KMS-11 (cell line): ENCODE measurements around the gene CCNG1.

Source experiments
- H2AFZ ChIP-seq: fragments of 200-600 bp; sonication (generic); 2 replicates; pipeline ENCODE4 v1.6.1; 2016; ENCODE audit warnings: antibody characterized with exemption, mixed run types, low read depth
- H3K27ac ChIP-seq: fragments of 200-600 bp; sonication (generic); 2 replicates; pipeline ENCODE4 v1.6.1; 2016; ENCODE audit warnings: mild to moderate bottlenecking, mixed run types
- H3K27me3 ChIP-seq: fragments of 200-600 bp; sonication (generic); 2 replicates; pipeline ENCODE4 v1.6.1; 2017; ENCODE audit warnings: mild to moderate bottlenecking, low read depth, mixed run types, moderate library complexity; ENCODE audit not compliant: insufficient read depth
- H3K36me3 ChIP-seq: fragments of 200-600 bp; sonication (generic); 2 replicates; pipeline ENCODE4 v1.6.1; 2017; ENCODE audit warnings: mild to moderate bottlenecking, mixed run types; ENCODE audit not compliant: insufficient read depth
- H3K4me1 ChIP-seq: fragments of 200-600 bp; sonication (generic); 2 replicates; pipeline ENCODE4 v1.6.1; 2016; ENCODE audit warnings: mild to moderate bottlenecking, low read depth, mixed run types; ENCODE audit not compliant: poor library complexity, severe bottlenecking
- H3K4me2 ChIP-seq: fragments of 200-600 bp; sonication (generic); 2 replicates; pipeline ENCODE4 v1.7.0; 2016; ENCODE audit warnings: mild to moderate bottlenecking, mixed run types
- H3K4me3 ChIP-seq: fragments of 200-600 bp; sonication (generic); IDR thresholded peaks from 2 replicates; pipeline ENCODE4 v1.6.1; 2017; ENCODE audit warnings: low read depth, low read length, mixed read lengths; ENCODE audit not compliant: insufficient read depth
- H3K79me2 ChIP-seq: fragments of 200-600 bp; sonication (generic); 2 replicates; pipeline ENCODE4 v1.6.1; 2016; ENCODE audit warnings: low read depth, mixed run types; ENCODE audit not compliant: insufficient read depth
- H3K9ac ChIP-seq: fragments of 200-600 bp; sonication (generic); 2 replicates; pipeline ENCODE4 v1.6.1; 2016; ENCODE audit warnings: mild to moderate bottlenecking, mixed run types
- H4K20me1 ChIP-seq: fragments of 200-600 bp; sonication (generic); 2 replicates; pipeline ENCODE4 v1.6.1; 2016; ENCODE audit warnings: mild to moderate bottlenecking, mixed run types; ENCODE audit not compliant: insufficient read depth
- CTCF ChIP-seq: fragments of 200-600 bp; sonication (generic); conservative IDR thresholded peaks from 2 replicates; pipeline ENCODE4 v1.6.1; 2017; ENCODE audit warnings: low read depth, mild to moderate bottlenecking, antibody characterized with exemption, low read length, moderate library complexity, mixed read lengths

Gene CCNG1

GRCh38 chr5:163478126-163478981 is 41.0 kb downstream of the CCNG1 start:
- no peak overlapping the region for H3K4me2 ChIP-seq
- H4K20me1 ChIP-seq: no peaks in the 10 kb centered on the region
- H3K79me2 ChIP-seq: no peaks in the 10 kb centered on the region
- no peaks in the 10 kb centered on the region for H3K36me3 ChIP-seq
- no peaks in the 10 kb centered on the region for H3K4me1 ChIP-seq
- H3K9ac ChIP-seq: no peak overlapping the region
- no peak overlapping the region for H3K4me3 ChIP-seq
- H2AFZ ChIP-seq: no peak overlapping the region
- TF ChIP-seq CTCF: no peak
- no peaks in the 10 kb centered on the region for H3K27me3 ChIP-seq
- H3K27ac ChIP-seq: no peak overlapping the region

- no peaks in the 10 kb centered on the region for H3K79me2 ChIP-seq
- H3K4me3 ChIP-seq: no peak overlapping the region
- no peaks in the 10 kb centered on the region for H3K27me3 ChIP-seq
- H2AFZ ChIP-seq: no peak overlapping the region
- no peaks in the 10 kb centered on the region for H3K36me3 ChIP-seq
- no peaks in the 10 kb centered on the region for H3K4me1 ChIP-seq
- no peak overlapping the region for H3K4me2 ChIP-seq
- no peak overlapping the region for H3K27ac ChIP-seq
- H3K9ac ChIP-seq: no peak overlapping the region
- TF ChIP-seq CTCF: no peak
- no peaks in the 10 kb centered on the region for H4K20me1 ChIP-seq
Measured at GRCh38 chr5:163478982-163479271, 41.5 kb downstream of the CCNG1 start.

- Histone ChIP-seq H3K36me3 (no peaks in the 10 kb centered on the region), H3K27ac (no peak overlapping the region), H2AFZ (no peak overlapping the region), H3K79me2 (no peaks in the 10 kb centered on the region), H3K4me3 (no peak overlapping the region), H3K4me1 (no peaks in the 10 kb centered on the region), H3K27me3 (no peaks in the 10 kb centered on the region), H3K9ac (no peak overlapping the region), H4K20me1 (no peaks in the 10 kb centered on the region), H3K4me2 (no peak overlapping the region)
- no peak for TF ChIP-seq CTCF
Measured at GRCh38 chr5:163489055-163489744, 51.8 kb downstream of the CCNG1 start.

GRCh38 chr5:163489745-163490075 is 52.3 kb downstream of the CCNG1 start:
- Histone ChIP-seq H3K9ac (no peak overlapping the region), H3K36me3 (no peaks in the 10 kb centered on the region)

More at GRCh38 chr5:163489745-163490075, 52.3 kb downstream of the CCNG1 start:
- no peak overlapping the region for H3K4me3 ChIP-seq
- no peaks in the 10 kb centered on the region for H3K27me3 ChIP-seq
- no peaks in the 10 kb centered on the region for H3K79me2 ChIP-seq
- H3K27ac ChIP-seq: no peak overlapping the region
- H3K4me1 ChIP-seq: no peaks in the 10 kb centered on the region
- no peak for TF ChIP-seq CTCF
- no peak overlapping the region for H3K4me2 ChIP-seq
- H4K20me1 ChIP-seq: no peaks in the 10 kb centered on the region
- no peak overlapping the region for H2AFZ ChIP-seq
